Nephron (organoid): ENCODE results near the gene PTPRT.

Experiments
- H3K27ac Mint-ChIP-seq, 3 experiments: 2 replicates each; pipeline ENCODE4 v1.8.0; 2020; ENCODE audit warnings: mixed read lengths in 3 of 3, mild to moderate bottlenecking in 2 of 3, moderate library complexity in 1 of 3
- H3K27me3 Mint-ChIP-seq: 2 replicates; pipeline ENCODE4 v1.8.0; 2021; ENCODE audit warnings: low read depth, mild to moderate bottlenecking, moderate library complexity, mixed read lengths
- H3K36me3 Mint-ChIP-seq: 2 replicates; pipeline ENCODE4 v1.8.0; 2020; ENCODE audit warnings: low read depth, mixed read lengths
- H3K4me1 Mint-ChIP-seq: 2 replicates; pipeline ENCODE4 v1.8.0; 2020; ENCODE audit warnings: mixed read lengths
- H3K4me3 Mint-ChIP-seq, 3 experiments: 2 replicates each; pipeline ENCODE4 v1.8.0; 2020; ENCODE audit warnings: mild to moderate bottlenecking in 3 of 3, mixed read lengths in 3 of 3, moderate library complexity in 2 of 3
- H3K9me3 Mint-ChIP-seq: 2 replicates; pipeline ENCODE4 v1.8.0; 2020; ENCODE audit warnings: mixed read lengths
- TF ChIP-seq, protein P1 (sequence below), 3 experiments: fragments of 200-600 bp; sonication (generic); IDR thresholded peaks; one replicate each; pipeline ENCODE4 v1.5.0; 2021; ENCODE audit warnings: antibody characterized with exemption in 3 of 3; ENCODE audit not compliant: unreplicated experiment in 3 of 3

The PTPRT gene

DNA sequence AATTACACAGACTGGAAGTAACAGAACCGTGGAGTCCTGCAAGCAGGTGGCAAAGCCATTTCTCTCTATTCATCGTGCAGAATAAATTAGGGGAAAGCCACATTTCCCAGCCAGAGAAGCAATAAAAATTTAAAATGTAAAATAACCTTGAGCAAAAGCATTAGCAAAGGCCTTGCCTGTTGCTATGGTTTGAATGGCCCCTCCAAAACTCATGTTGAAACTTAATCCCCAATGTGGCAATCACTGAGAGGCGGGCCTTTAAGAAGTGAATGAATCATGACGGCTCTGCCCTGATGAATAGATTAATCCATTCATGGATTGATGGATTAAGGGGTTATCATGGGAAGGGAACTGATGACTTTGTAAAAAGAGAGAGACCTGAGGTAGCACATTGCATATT is 679.0 kb downstream of the PTPRT start:
- no peak overlapping the region for H3K27ac Mint-ChIP-seq

DNA sequence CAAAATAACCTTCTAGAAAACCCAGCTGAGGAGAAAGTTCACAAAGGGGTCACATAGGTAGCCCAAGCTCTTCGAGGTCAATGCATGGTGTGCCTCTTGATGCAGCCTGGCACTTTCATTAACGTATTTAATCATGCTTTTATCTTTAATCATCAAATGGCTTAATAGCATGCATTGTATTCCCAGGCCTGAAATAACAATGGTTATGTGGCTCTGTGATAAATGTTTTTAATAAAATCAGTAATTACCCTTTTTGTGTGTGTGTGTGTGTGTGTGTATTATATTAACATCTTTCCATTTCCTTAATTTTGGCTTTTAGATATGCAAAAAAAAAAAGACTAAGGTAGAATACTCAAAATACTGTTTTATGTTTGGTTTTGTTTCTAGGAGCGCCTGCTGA is 681.8 kb downstream of the PTPRT start:
- TF ChIP-seq, protein P1, sequence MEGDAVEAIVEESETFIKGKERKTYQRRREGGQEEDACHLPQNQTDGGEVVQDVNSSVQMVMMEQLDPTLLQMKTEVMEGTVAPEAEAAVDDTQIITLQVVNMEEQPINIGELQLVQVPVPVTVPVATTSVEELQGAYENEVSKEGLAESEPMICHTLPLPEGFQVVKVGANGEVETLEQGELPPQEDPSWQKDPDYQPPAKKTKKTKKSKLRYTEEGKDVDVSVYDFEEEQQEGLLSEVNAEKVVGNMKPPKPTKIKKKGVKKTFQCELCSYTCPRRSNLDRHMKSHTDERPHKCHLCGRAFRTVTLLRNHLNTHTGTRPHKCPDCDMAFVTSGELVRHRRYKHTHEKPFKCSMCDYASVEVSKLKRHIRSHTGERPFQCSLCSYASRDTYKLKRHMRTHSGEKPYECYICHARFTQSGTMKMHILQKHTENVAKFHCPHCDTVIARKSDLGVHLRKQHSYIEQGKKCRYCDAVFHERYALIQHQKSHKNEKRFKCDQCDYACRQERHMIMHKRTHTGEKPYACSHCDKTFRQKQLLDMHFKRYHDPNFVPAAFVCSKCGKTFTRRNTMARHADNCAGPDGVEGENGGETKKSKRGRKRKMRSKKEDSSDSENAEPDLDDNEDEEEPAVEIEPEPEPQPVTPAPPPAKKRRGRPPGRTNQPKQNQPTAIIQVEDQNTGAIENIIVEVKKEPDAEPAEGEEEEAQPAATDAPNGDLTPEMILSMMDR (IDR thresholded peaks at IDR 0.05; ENCODE audit: unreplicated experiment in 3 of 3): no peak
- no peak overlapping the region for H3K27ac Mint-ChIP-seq
- H3K4me1 Mint-ChIP-seq: no peaks in the 10 kb centered on the region
- no peaks in the 10 kb centered on the region for H3K9me3 Mint-ChIP-seq
- H3K36me3 Mint-ChIP-seq: no peaks in the 10 kb centered on the region
- H3K4me3 Mint-ChIP-seq: no peak overlapping the region
- H3K27me3 Mint-ChIP-seq: no peaks in the 10 kb centered on the region

More for the DNA sequence above, 679.0 kb downstream of the PTPRT start:
- Mint-ChIP-seq H3K36me3 (no peaks in the 10 kb centered on the region), H3K4me1 (no peaks in the 10 kb centered on the region), H3K9me3 (no peaks in the 10 kb centered on the region), H3K27me3 (no peaks in the 10 kb centered on the region), H3K4me3 (no peak overlapping the region)
- TF ChIP-seq, protein P1 (IDR thresholded peaks at IDR 0.05; ENCODE audit: unreplicated experiment in 3 of 3): no peak

DNA sequence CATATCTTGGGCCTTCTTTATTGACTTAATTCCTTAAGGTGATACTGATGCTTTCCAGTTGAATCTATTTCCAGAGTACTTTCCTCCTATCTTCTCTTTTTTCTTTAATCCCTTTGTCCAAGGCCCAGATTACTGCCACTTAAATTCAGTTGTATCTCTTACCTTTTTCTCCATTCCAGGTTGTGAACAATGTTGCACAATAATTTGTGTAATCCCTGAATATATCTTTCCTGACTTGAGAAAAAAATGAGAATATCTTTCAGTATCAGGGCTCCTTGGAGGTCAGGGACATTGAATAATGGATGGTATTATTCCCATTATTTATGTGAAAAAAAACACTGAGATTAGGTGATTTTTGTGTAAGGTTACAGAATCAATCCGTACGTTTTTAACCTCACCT is 683.3 kb downstream of the PTPRT start:
- Mint-ChIP-seq H3K9me3 (no peaks in the 10 kb centered on the region), H3K4me3 (no peak overlapping the region), H3K36me3 (no peaks in the 10 kb centered on the region), H3K27ac (no peak overlapping the region), H3K4me1 (no peaks in the 10 kb centered on the region), H3K27me3 (no peaks in the 10 kb centered on the region)
- TF ChIP-seq, protein P1 (IDR thresholded peaks at IDR 0.05; ENCODE audit: unreplicated experiment in 3 of 3): no peak

DNA sequence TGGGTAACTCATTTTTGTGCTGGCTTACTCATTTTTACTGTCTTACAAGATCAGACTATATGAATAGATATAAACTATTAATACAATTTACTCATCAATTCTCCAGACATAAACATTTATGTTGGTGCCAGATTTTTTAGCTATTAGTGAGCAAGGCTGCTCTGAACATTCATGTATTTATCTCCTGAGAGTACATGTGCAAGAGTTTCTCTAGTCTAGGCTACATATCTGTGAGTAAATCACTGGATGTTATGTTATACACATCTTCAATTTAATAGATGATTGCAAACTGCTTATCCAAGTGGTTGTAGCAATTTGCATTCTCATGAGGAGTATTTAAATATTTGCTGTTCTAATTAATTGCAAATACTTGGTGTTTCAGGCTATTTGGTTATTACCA is 687.1 kb downstream of the PTPRT start:
- Mint-ChIP-seq H3K4me3 (no peak overlapping the region), H3K9me3 (no peaks in the 10 kb centered on the region), H3K27me3 (no peaks in the 10 kb centered on the region), H3K27ac (no peak overlapping the region), H3K4me1 (no peaks in the 10 kb centered on the region), H3K36me3 (no peaks in the 10 kb centered on the region)
- TF ChIP-seq, protein P1 (IDR thresholded peaks at IDR 0.05; ENCODE audit: unreplicated experiment in 3 of 3): no peak

DNA sequence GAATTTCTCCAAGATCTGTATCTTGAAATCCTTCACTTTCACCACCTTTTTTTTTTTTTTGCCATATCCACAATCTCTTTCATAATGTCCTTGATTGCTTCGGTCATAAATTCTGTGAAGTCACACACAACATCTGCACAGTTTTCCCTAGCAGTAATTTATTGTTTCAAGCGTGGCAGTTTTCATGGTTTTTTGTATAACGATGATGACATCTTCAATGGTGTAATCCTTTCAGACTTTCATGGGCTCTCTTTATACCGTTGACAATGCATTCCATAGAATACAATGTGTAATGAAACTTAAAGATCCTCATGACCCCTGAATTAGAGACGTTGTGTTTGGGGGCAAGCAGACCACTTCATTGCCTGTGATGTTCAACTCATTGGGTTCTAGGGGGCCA is 693.1 kb downstream of the PTPRT start:
- H3K4me1 Mint-ChIP-seq: peaks cover 7% of the 10 kb centered on the region
- no peaks in the 10 kb centered on the region for H3K9me3 Mint-ChIP-seq
- no peak overlapping the region for H3K27ac Mint-ChIP-seq
- no peaks in the 10 kb centered on the region for H3K36me3 Mint-ChIP-seq
- TF ChIP-seq, protein P1 (IDR thresholded peaks at IDR 0.05; ENCODE audit: unreplicated experiment in 3 of 3): no peak
- no peaks in the 10 kb centered on the region for H3K27me3 Mint-ChIP-seq
- no peak overlapping the region for H3K4me3 Mint-ChIP-seq

DNA sequence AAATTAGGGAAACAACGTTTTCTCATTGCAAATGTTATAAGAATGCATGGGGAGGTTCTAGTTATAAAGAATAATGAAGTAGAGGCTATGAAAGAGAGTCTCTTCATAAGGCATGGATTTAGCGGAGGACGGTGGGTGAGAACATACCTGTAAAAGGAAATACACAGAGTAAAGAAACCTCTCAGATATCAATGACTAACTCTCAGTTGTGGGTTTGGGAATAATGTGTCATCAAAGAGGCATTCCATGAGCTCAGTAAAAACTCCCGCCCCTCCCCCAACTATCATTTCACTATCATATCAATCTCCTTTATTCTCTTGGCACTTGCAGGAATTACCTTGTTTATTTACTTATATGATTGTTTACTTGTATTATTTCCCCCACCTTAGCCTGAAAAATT is 695.4 kb downstream of the PTPRT start:
- H3K4me3 Mint-ChIP-seq: no peak overlapping the region
- no peaks in the 10 kb centered on the region for H3K36me3 Mint-ChIP-seq
- TF ChIP-seq, protein P1 (IDR thresholded peaks at IDR 0.05; ENCODE audit: unreplicated experiment in 3 of 3): no peak
- no peaks in the 10 kb centered on the region for H3K27me3 Mint-ChIP-seq
- no peaks in the 10 kb centered on the region for H3K9me3 Mint-ChIP-seq
- peaks cover 7% of the 10 kb centered on the region for H3K4me1 Mint-ChIP-seq
- H3K27ac Mint-ChIP-seq: no peak overlapping the region
